GM12878 (cell line): ENCODE measurements around the gene TOP1. TPM values are rescaled to one million over a fixed set of nuclear protein-coding genes. Genes with fewer than 3 reads are reported as not detected.

ENCODE experiments used
- ATAC-seq: fragments of 200-7000 bp; cut with Tn5 transposase; 3 replicates; pipeline ENCODE4 v1.9.1; 2020; ENCODE audit warnings: mild to moderate bottlenecking, moderate library complexity
- BruUV-seq: library from RNA; stranded (reverse); fragments of 400-500 nt; replicated peaks from 2 replicates; lab custom pipeline; 2021; lab: Mats Ljungman, UMichigan
- CTCF ChIA-PET: fragments of 300-600 bp; sonication (Branson Sonifier 250); formaldehyde crosslinking; extraction: SDS; loops from one replicate; lab custom pipeline; 2021; ENCODE audit warnings: inconsistent platforms; lab: Yijun Ruan, JAX
- POLR2A ChIA-PET: fragments of 350-600 bp; formaldehyde crosslinking; extraction: SDS; loops from one replicate; lab custom pipeline; 2021; ENCODE audit warnings: inconsistent platforms; lab: Charles Lee
- RAD21 ChIA-PET: fragments of 300-600 bp; sonication (Branson Sonifier 250); formaldehyde crosslinking; loops from one replicate; lab custom pipeline; 2023; ENCODE audit warnings: antibody characterized with exemption; ENCODE audit not compliant: unreplicated experiment; lab: Charles Lee
- SMC1A ChIA-PET: fragments of 300-600 bp; sonication (Branson Sonifier 250); formaldehyde crosslinking; loops from one replicate; lab custom pipeline; 2023; ENCODE audit not compliant: unreplicated experiment, uncharacterized antibody; lab: Charles Lee
- DNase-seq: peaks from one replicate; pipeline ENCODE4 v3.0.0-alpha.2; 2011; ENCODE audit warnings: low read depth, low spot score
- FAIRE-seq: peaks from 3 replicates; lab custom pipeline; 2011; peaks lifted over from hg19 to GRCh38; lab: Jason Lieb, UNC
- H2AFZ ChIP-seq: 2 replicates; pipeline ENCODE4 v1.6.0; 2011; ENCODE audit warnings: low read depth, low read length, control low read depth; ENCODE audit not compliant: control insufficient read depth
- H3K27ac ChIP-seq: 2 replicates; pipeline ENCODE4 v1.5.1; 2011; ENCODE audit warnings: control low read depth; ENCODE audit not compliant: control insufficient read depth, insufficient read depth
- H3K27me3 ChIP-seq, 2 experiments: replicated peaks in 1 of 2; 2 replicates each; pipeline versions ENCODE4 v1.6.0 to v1.6.1; 2011; ENCODE audit warnings: low read length in 1 of 2; ENCODE audit not compliant: control insufficient read depth in 2 of 2, insufficient read depth in 2 of 2
- H3K36me3 ChIP-seq, 2 experiments: 2 replicates each; pipeline ENCODE4 v1.5.1; 2011; ENCODE audit warnings: low read length in 1 of 2; ENCODE audit not compliant: control insufficient read depth in 2 of 2, insufficient read depth in 2 of 2
- H3K4me1 ChIP-seq: 2 replicates; pipeline ENCODE4 v1.6.1; 2011; ENCODE audit warnings: mild to moderate bottlenecking, low read length, moderate library complexity, mixed read lengths; ENCODE audit not compliant: control insufficient read depth, insufficient read depth
- H3K4me2 ChIP-seq: 2 replicates; pipeline ENCODE4 v1.6.0; 2011; ENCODE audit warnings: control low read depth; ENCODE audit not compliant: control insufficient read depth, insufficient read depth
- H3K4me3 ChIP-seq: fragments of 200-600 bp; sonication (generic); 2 replicates; pipeline ENCODE4 v1.5.1; 2016
- H3K79me2 ChIP-seq: 2 replicates; pipeline ENCODE4 v1.6.0; 2011; ENCODE audit warnings: low read length; ENCODE audit not compliant: control insufficient read depth, insufficient read depth
- H3K9ac ChIP-seq: 2 replicates; pipeline ENCODE4 v1.8.0; 2011; ENCODE audit warnings: low read length, control low read depth, mixed read lengths; ENCODE audit not compliant: control insufficient read depth, insufficient read depth
- H3K9me3 ChIP-seq: replicated peaks from 3 replicates; pipeline ENCODE4 v1.5.1; 2011; ENCODE audit warnings: mild to moderate bottlenecking, low read length; ENCODE audit not compliant: control insufficient read depth, insufficient read depth
- H4K20me1 ChIP-seq: 2 replicates; pipeline ENCODE4 v1.6.0; 2011; ENCODE audit not compliant: control insufficient read depth, insufficient read depth
- ASH2L ChIP-seq: fragments of 300-600, 200-600 bp; sonication (generic); IDR thresholded peaks from 2 replicates; pipeline ENCODE4 v1.6.1; 2017; ENCODE audit warnings: low read depth, mild to moderate bottlenecking, borderline replicate concordance
- BACH1 ChIP-seq: fragments of 450-650 bp; IDR thresholded peaks from 2 replicates; pipeline ENCODE4 v1.6.1; 2017; ENCODE audit warnings: mild to moderate bottlenecking, borderline replicate concordance
- FOXM1 ChIP-seq: IDR thresholded peaks from 2 replicates; pipeline ENCODE4 v1.6.1; 2012; ENCODE audit warnings: low read depth, mild to moderate bottlenecking, inconsistent platforms, low read length, moderate library complexity
- MTA2 ChIP-seq: fragments of 450-650 bp; IDR thresholded peaks from 2 replicates; pipeline ENCODE4 v1.6.1; 2016; ENCODE audit warnings: low read depth, mild to moderate bottlenecking, moderate library complexity
- NFXL1 ChIP-seq: fragments of 450-650 bp; IDR thresholded peaks from 2 replicates; pipeline ENCODE4 v1.6.1; 2017; ENCODE audit warnings: antibody characterized with exemption, mild to moderate bottlenecking, borderline replicate concordance
- RAD21 ChIP-seq: IDR thresholded peaks from 2 replicates; pipeline ENCODE4 v1.6.1; 2011; ENCODE audit warnings: mild to moderate bottlenecking, low read depth, low read length, moderate library complexity; ENCODE audit not compliant: insufficient read depth
- RAD51 ChIP-seq: fragments of 450-650 bp; IDR thresholded peaks from 2 replicates; pipeline ENCODE4 v1.6.1; 2016; ENCODE audit warnings: moderate library complexity, mild to moderate bottlenecking, inconsistent platforms
- ZNF622 ChIP-seq: fragments of 450-650 bp; IDR thresholded peaks from 2 replicates; pipeline ENCODE4 v1.6.1; 2017; ENCODE audit warnings: mild to moderate bottlenecking, inconsistent platforms
- WGBS: methylation state at CpG from one replicate; pipeline ENCODE4 v1.1.6; 2016; ENCODE audit warnings: low lambda C conversion rate; ENCODE audit not compliant: insufficient replicate concordance, insufficient coverage; ENCODE audit errors: missing lambda C conversion rate; 5-methylcytosine and 5-hydroxymethylcytosine counted together
- in situ Hi-C: fragments of 300-500 bp; cut with MboI; formaldehyde crosslinking; loops from 9 replicates; pipeline ENCODE4 v1.14.3; 2018; ENCODE audit warnings: mixed read lengths
- intact Hi-C: fragments of 100-400 bp; cut with micrococcal nuclease; formaldehyde crosslinking; loops from one replicate; pipeline ENCODE4 v1.14.2; 2022; ENCODE audit not compliant: unreplicated experiment
- polyA plus RNA-seq, 11 experiments: library from polyadenylated mRNA; depleted of rRNA in 4 of 11; unstranded in 6 of 11; stranded (reverse) in 5 of 11; fragments of >200 nt; fragmentation: Nextera tagmentation in 4 of 11; fragmentation: Illumina TruSeq in 1 of 11; extraction: Ambion mirVana in 4 of 11; extraction: Trizol in 1 of 11; gene quantifications; 1 replicate in 1 of 11; 2 replicates in 10 of 11; pipeline versions ENCODE4 v1.2.1 to v1.2.3, GENCODE V29; 2011 to 2016; ENCODE audit warnings: inconsistent platforms in 2 of 11, missing spikeins in 2 of 11, low read depth in 1 of 11
- total RNA-seq, 4 experiments: library from RNA; depleted of rRNA in 3 of 4; stranded (reverse); fragments of >200 nt in 3 of 4; fragmentation: Illumina TruSeq in 1 of 4; extraction: Trizol in 1 of 4; gene quantifications; 2 replicates each; pipeline versions ENCODE4 v1.2.1 to v1.2.3, GENCODE V29; 2013 to 2021
- TF ChIP-seq, protein P1 (sequence below): fragments of 450-650 bp; formaldehyde crosslinking; IDR thresholded peaks from 2 replicates; pipeline ENCODE4 v1.4.0; 2020; ENCODE audit warnings: mild to moderate bottlenecking, moderate library complexity
- TF ChIP-seq, protein P2 (sequence below): IDR thresholded peaks from 2 replicates; pipeline ENCODE4 v1.6.1; 2012; ENCODE audit warnings: low read depth, low read length, improper control_type of control experiment

Gene TOP1
- total and polyA plus RNA-seq, 10 of the 15 experiments (the other 5 are each of a cell fraction or from before 2014, with no cell fraction given) = 21.5 to 128 (median 47.3) TPM

DNA sequence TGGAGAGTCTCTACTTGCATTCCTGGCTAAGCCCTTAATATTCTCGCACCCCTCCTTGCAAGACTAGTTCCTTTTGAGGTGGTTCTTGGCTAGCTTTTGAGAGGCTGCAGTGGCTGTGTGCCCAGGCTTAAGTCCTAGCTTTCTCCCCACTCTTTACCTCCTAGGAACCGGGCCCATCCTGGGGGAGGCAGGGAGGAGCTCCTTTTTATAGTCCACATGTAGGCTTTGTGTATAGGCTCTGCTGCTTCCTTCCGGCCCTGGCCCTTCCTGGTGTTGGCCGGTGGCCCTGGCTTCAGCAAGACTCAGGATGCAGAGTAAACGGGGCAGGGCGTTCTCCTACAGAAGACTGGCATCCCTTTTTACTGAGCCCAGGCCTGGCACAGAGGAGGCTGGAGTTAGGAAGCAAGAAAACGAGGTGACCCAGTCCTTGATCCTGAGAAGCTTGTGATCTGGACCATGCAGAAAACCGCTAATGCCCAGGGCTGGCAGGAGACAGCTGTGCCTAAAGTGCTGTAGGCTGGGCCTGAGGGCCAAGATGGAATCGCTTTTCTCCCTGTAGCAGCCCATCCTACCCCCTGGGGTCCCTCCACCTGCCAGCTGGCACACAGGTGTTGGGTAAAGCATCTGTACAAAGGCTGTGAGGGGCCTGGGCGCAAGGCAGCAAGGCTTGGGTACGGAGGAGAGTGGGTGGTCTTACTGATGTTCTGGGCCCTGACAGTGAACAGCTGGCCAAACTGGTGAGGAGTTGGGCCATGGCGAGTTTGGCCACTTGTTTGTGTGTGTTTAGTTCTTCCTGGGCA lies 117.4 kb downstream of the TOP1 start:
- Histone ChIP-seq H3K36me3 (peaks cover 5% of the 10 kb centered on the region in 2 experiments; a peak in 3 of 4 replicates), H3K4me3 (no peak overlapping the region), H2AFZ (no peak overlapping the region), H4K20me1 (peaks cover 9% of the 10 kb centered on the region), H3K4me1 (peaks cover 27% of the 10 kb centered on the region), H3K79me2 (peaks cover 84% of the 10 kb centered on the region), H3K27ac (no peak overlapping the region), H3K9ac (no peak overlapping the region), H3K9me3 (no peaks in the 10 kb centered on the region), H3K4me2 (peak overlapping the region; percentile 35; the same call in 1 of the 2 replicates), H3K27me3 (no peaks in the 10 kb centered on the region)
- no TSS peak for BruUV-seq
- WGBS = 91% methylated on average over 12 of the region's 12 CpGs
- TF ChIP-seq BACH1 = no peak
- no peak for TF ChIP-seq FOXM1
- no peak for TF ChIP-seq ASH2L
- no peak for DNase-seq
- SMC1A ChIA-PET = interaction anchor here (0.7 to 1.9 kb wide), 3 partner anchors 10 to 178 kb away, joined by 3 to 13 read pairs (median 3); no protein-coding TSS in a partner anchor
- CTCF ChIA-PET = interaction anchor here (1.1 to 10.1 kb wide), 5 partner anchors 7 to 194 kb away, joined by 3 to 75 read pairs (median 4); no protein-coding TSS in a partner anchor
- no peak for FAIRE-seq
- POLR2A ChIA-PET = interaction anchor here (1.0 to 11.3 kb wide), 3 partner anchors 8 to 14 kb away, joined by 3 to 84 read pairs (median 4); no protein-coding TSS in a partner anchor
- RAD21 ChIA-PET = interaction anchor here (0.5 to 1.3 kb wide), 3 partner anchors 11 to 192 kb away, joined by 4 to 6 read pairs (median 4); no protein-coding TSS in a partner anchor
- intact Hi-C loops = no loop called here
- in situ Hi-C loops = no loop called here
- no peak for ATAC-seq

DNA sequence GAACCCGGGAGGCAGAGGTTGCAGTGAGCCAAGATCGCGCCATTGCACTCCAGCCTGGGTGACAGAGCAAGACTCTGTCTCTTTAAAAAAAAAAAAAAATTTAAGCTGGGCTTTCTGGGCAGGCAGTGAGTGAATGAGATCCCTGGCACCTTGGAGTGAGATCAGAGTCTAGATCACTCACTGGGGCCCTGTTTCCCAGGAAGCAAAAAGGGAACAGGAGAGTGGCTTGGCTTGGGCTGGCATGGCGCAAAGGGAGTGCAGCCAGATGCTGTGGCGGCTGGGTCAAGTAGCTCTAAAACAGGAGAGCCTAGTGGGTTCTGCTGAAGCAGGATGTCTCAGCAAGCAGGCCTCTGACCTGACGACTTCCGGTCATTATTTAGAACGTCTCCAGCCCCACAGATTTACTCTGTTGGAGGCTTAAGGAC lies 119.2 kb downstream of the TOP1 start:
- no peak for ATAC-seq
- Histone ChIP-seq H3K9ac (no peak overlapping the region), H3K9me3 (no peaks in the 10 kb centered on the region), H3K27me3 (no peaks in the 10 kb centered on the region), H3K27ac (no peak overlapping the region), H4K20me1 (peaks cover 5% of the 10 kb centered on the region), H3K4me3 (no peak overlapping the region), H3K79me2 (peaks cover 81% of the 10 kb centered on the region), H2AFZ (no peak overlapping the region), H3K36me3 (peaks cover 5 to 6% of the 10 kb centered on the region in 2 experiments; a peak in 3 of 4 replicates), H3K4me1 (peaks cover 12% of the 10 kb centered on the region), H3K4me2 (no peak overlapping the region)
- in situ Hi-C loops = no loop called here
- BruUV-seq = no TSS peak
- 92% methylated on average over 8 of the region's 8 CpGs for WGBS
- RAD21 ChIA-PET = interaction anchor here (1.3 kb wide), 1 partner anchor 10 kb away, joined by 4 read pairs; no protein-coding TSS in a partner anchor
- CTCF ChIA-PET = interaction anchor here (1.0 to 10.1 kb wide), 4 partner anchors 8 to 192 kb away, joined by 3 to 75 read pairs (median 24); no protein-coding TSS in a partner anchor
- POLR2A ChIA-PET = interaction anchor here (1.3 to 11.3 kb wide), 2 partner anchors 9 to 15 kb away, joined by 3 to 84 read pairs; no protein-coding TSS in a partner anchor
- SMC1A ChIA-PET = interaction anchor here (0.7 to 1.9 kb wide), 2 partner anchors 9 to 180 kb away, joined by 3 to 4 read pairs; no protein-coding TSS in a partner anchor
- no peak for FAIRE-seq
- intact Hi-C loops = no loop called here
- DNase-seq = no peak
- TF ChIP-seq RAD21 = no peak
- TF ChIP-seq, protein P1, sequence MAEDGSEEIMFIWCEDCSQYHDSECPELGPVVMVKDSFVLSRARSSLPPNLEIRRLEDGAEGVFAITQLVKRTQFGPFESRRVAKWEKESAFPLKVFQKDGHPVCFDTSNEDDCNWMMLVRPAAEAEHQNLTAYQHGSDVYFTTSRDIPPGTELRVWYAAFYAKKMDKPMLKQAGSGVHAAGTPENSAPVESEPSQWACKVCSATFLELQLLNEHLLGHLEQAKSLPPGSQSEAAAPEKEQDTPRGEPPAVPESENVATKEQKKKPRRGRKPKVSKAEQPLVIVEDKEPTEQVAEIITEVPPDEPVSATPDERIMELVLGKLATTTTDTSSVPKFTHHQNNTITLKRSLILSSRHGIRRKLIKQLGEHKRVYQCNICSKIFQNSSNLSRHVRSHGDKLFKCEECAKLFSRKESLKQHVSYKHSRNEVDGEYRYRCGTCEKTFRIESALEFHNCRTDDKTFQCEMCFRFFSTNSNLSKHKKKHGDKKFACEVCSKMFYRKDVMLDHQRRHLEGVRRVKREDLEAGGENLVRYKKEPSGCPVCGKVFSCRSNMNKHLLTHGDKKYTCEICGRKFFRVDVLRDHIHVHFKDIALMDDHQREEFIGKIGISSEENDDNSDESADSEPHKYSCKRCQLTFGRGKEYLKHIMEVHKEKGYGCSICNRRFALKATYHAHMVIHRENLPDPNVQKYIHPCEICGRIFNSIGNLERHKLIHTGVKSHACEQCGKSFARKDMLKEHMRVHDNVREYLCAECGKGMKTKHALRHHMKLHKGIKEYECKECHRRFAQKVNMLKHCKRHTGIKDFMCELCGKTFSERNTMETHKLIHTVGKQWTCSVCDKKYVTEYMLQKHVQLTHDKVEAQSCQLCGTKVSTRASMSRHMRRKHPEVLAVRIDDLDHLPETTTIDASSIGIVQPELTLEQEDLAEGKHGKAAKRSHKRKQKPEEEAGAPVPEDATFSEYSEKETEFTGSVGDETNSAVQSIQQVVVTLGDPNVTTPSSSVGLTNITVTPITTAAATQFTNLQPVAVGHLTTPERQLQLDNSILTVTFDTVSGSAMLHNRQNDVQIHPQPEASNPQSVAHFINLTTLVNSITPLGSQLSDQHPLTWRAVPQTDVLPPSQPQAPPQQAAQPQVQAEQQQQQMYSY (CRISPR knock-in tag) = no peak
- no peak for TF ChIP-seq BACH1
- TF ChIP-seq NFXL1 = no peak
- TF ChIP-seq, protein P2, sequence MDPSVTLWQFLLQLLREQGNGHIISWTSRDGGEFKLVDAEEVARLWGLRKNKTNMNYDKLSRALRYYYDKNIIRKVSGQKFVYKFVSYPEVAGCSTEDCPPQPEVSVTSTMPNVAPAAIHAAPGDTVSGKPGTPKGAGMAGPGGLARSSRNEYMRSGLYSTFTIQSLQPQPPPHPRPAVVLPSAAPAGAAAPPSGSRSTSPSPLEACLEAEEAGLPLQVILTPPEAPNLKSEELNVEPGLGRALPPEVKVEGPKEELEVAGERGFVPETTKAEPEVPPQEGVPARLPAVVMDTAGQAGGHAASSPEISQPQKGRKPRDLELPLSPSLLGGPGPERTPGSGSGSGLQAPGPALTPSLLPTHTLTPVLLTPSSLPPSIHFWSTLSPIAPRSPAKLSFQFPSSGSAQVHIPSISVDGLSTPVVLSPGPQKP = no peak
- TF ChIP-seq ZNF622 = no peak
- TF ChIP-seq RAD51 = no peak
- TF ChIP-seq MTA2 = no peak
